ENCODE results near the gene PHLPP1.

DNA sequence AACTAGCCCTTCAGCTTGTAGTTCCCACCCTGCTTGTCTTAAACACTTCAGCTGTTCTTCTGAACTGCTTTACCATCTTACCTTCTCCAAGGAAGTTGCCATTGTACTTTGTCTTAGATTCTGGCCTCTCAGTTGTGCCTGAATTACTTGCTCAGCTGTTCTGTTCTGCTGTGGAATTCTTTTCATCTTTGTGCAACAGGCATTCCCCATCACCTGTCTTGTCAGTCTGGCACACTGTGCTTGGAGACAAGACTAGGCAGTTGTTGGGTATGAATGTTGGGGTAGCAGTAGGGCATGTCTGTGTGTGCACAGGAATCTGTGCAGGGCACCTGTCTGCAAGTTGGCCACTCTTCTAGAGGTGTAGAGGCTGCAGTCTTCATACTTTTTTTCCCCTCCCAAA lies 38.7 kb downstream of the PHLPP1 start:
- TF ChIP-seq, protein P1, sequence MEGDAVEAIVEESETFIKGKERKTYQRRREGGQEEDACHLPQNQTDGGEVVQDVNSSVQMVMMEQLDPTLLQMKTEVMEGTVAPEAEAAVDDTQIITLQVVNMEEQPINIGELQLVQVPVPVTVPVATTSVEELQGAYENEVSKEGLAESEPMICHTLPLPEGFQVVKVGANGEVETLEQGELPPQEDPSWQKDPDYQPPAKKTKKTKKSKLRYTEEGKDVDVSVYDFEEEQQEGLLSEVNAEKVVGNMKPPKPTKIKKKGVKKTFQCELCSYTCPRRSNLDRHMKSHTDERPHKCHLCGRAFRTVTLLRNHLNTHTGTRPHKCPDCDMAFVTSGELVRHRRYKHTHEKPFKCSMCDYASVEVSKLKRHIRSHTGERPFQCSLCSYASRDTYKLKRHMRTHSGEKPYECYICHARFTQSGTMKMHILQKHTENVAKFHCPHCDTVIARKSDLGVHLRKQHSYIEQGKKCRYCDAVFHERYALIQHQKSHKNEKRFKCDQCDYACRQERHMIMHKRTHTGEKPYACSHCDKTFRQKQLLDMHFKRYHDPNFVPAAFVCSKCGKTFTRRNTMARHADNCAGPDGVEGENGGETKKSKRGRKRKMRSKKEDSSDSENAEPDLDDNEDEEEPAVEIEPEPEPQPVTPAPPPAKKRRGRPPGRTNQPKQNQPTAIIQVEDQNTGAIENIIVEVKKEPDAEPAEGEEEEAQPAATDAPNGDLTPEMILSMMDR (IDR thresholded peaks at IDR 0.05), result no peak
- TF ChIP-seq POLR2AphosphoS5 (IDR thresholded peaks at IDR 0.05) (no peak), POLR2A (IDR thresholded peaks at IDR 0.05) (no peak)
